Panc1 (cell line): Measurements from ENCODE around the gene TREX2. TPM values are rescaled to one million over a fixed set of nuclear protein-coding genes. Genes with fewer than 3 reads are reported as not detected.

Experiments used
- ATAC-seq: fragments of 200-7000 bp; cut with Tn5 transposase; 2 replicates; pipeline ENCODE4 v1.9.1; 2020; ENCODE audit warnings: mild to moderate bottlenecking, moderate library complexity
- BruUV-seq: library from RNA; stranded (reverse); fragments of 400-500 nt; replicated peaks from 2 replicates; lab custom pipeline; 2021; lab: Mats Ljungman, UMichigan
- CTCF ChIA-PET: fragments of 300-600 bp; sonication (Branson Sonifier 250); formaldehyde crosslinking; loops from one replicate; lab custom pipeline; 2022; ENCODE audit warnings: antibody characterized with exemption; lab: Charles Lee
- POLR2A ChIA-PET: fragments of 300-600 bp; sonication (Branson Sonifier 250); formaldehyde crosslinking; loops from one replicate; lab custom pipeline; 2022; ENCODE audit warnings: antibody characterized with exemption; lab: Charles Lee
- DNase-seq: peaks from one replicate; pipeline ENCODE4 v3.0.0-alpha.2; 2010; ENCODE audit warnings: low read depth, low spot score
- H3K27ac ChIP-seq: 2 replicates; pipeline ENCODE4 v1.5.1; 2011; ENCODE audit warnings: mild to moderate bottlenecking, low read length, inconsistent platforms
- H3K27me3 ChIP-seq: fragments of 200-500 bp; sonication (Bioruptor generic); 2 replicates; pipeline ENCODE4 v1.6.0; 2014; ENCODE audit warnings: low read length, inconsistent platforms; ENCODE audit not compliant: control insufficient read depth, insufficient read depth
- H3K36me3 ChIP-seq: fragments of 200-500 bp; sonication (Bioruptor generic); 2 replicates; pipeline ENCODE4 v1.5.1; 2014; ENCODE audit warnings: inconsistent platforms, mild to moderate bottlenecking, low read length, moderate library complexity; ENCODE audit not compliant: control insufficient read depth, insufficient read depth
- H3K4me1 ChIP-seq: 2 replicates; pipeline ENCODE4 v1.5.1; 2011; ENCODE audit warnings: inconsistent platforms, mild to moderate bottlenecking, low read length, moderate library complexity; ENCODE audit not compliant: control insufficient read depth, insufficient read depth
- H3K4me3 ChIP-seq, 2 experiments: 2 replicates each; pipeline ENCODE4 v1.5.1; 2011 to 2012; ENCODE audit warnings: low read depth in 2 of 2, low read length in 2 of 2, mild to moderate bottlenecking in 2 of 2, inconsistent platforms in 1 of 2, moderate library complexity in 1 of 2
- H3K9me3 ChIP-seq: fragments of 200-500 bp; sonication (Bioruptor generic); 2 replicates; pipeline ENCODE4 v1.5.1; 2014; ENCODE audit warnings: low read depth, mild to moderate bottlenecking, inconsistent platforms, low read length, moderate library complexity; ENCODE audit not compliant: control insufficient read depth, insufficient read depth
- CTCF ChIP-seq: fragments of 450-650 bp; IDR thresholded peaks from 2 replicates; pipeline ENCODE4 v1.5.1; 2017; ENCODE audit warnings: mild to moderate bottlenecking
- POLR2AphosphoS5 ChIP-seq: IDR thresholded peaks from 2 replicates; pipeline ENCODE4 v1.6.1; 2012; ENCODE audit warnings: mild to moderate bottlenecking, low read depth, low read length, moderate library complexity
- SIN3A ChIP-seq: IDR thresholded peaks from 2 replicates; pipeline ENCODE4 v1.6.1; 2012; ENCODE audit warnings: low read depth, mild to moderate bottlenecking, low read length, moderate library complexity, borderline replicate concordance; ENCODE audit not compliant: insufficient read depth
- TCF7L2 ChIP-seq: IDR thresholded peaks from 2 replicates; pipeline ENCODE4 v1.6.1; 2011; ENCODE audit warnings: mild to moderate bottlenecking, low read depth, low read length, inconsistent platforms
- in situ Hi-C: cut with HindIII; loops from 2 replicates; pipeline ENCODE4 v1.10.0; 2016; ENCODE audit warnings: low sequenced_read_pairs, low pct_unique_long_range_greater_than_20kb
- intact Hi-C: fragments of 100-400 bp; cut with micrococcal nuclease; formaldehyde crosslinking; loops from one replicate; pipeline ENCODE4 v1.10.0; 2022; ENCODE audit not compliant: unreplicated experiment
- total RNA-seq: library from RNA; stranded (reverse); gene quantifications from one replicate; pipeline ENCODE4 v1.2.1, GENCODE V29; 2021; ENCODE audit not compliant: unreplicated experiment
- TF ChIP-seq, protein P1 (sequence below), 2 experiments: IDR thresholded peaks; 2 replicates each; pipeline ENCODE4 v1.6.1; 2011 to 2012; ENCODE audit warnings: low read depth in 2 of 2, control low read depth in 1 of 2, low read length in 1 of 2, mild to moderate bottlenecking in 1 of 2, moderate library complexity in 1 of 2; ENCODE audit not compliant: insufficient read depth in 1 of 2

The TREX2 gene
- total RNA-seq, 1 experiment from 2014 or later = 2.4 TPM

GRCh38 chrX:153446950-153447580 is 1.2 kb upstream of the TREX2 start:
- no TSS peak for BruUV-seq
- ChIA-PET POLR2A (no interaction called here), CTCF (no interaction called here)
- TF ChIP-seq, protein P1, sequence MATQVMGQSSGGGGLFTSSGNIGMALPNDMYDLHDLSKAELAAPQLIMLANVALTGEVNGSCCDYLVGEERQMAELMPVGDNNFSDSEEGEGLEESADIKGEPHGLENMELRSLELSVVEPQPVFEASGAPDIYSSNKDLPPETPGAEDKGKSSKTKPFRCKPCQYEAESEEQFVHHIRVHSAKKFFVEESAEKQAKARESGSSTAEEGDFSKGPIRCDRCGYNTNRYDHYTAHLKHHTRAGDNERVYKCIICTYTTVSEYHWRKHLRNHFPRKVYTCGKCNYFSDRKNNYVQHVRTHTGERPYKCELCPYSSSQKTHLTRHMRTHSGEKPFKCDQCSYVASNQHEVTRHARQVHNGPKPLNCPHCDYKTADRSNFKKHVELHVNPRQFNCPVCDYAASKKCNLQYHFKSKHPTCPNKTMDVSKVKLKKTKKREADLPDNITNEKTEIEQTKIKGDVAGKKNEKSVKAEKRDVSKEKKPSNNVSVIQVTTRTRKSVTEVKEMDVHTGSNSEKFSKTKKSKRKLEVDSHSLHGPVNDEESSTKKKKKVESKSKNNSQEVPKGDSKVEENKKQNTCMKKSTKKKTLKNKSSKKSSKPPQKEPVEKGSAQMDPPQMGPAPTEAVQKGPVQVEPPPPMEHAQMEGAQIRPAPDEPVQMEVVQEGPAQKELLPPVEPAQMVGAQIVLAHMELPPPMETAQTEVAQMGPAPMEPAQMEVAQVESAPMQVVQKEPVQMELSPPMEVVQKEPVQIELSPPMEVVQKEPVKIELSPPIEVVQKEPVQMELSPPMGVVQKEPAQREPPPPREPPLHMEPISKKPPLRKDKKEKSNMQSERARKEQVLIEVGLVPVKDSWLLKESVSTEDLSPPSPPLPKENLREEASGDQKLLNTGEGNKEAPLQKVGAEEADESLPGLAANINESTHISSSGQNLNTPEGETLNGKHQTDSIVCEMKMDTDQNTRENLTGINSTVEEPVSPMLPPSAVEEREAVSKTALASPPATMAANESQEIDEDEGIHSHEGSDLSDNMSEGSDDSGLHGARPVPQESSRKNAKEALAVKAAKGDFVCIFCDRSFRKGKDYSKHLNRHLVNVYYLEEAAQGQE (IDR thresholded peaks at IDR 0.05; ENCODE audit: insufficient read depth in 1 of 2, low read depth in 2 of 2, low read length in 1 of 2) = no peak
- TF ChIP-seq TCF7L2 (no peak), CTCF (no peak), SIN3A (no peak), POLR2AphosphoS5 (no peak)
- H3K36me3 ChIP-seq = no peaks in the 10 kb centered on the region
- H3K4me1 ChIP-seq = no peaks in the 10 kb centered on the region
- no peaks in the 10 kb centered on the region for H3K9me3 ChIP-seq
- H3K4me3 ChIP-seq = no peak overlapping the region
- in situ Hi-C loops (no loop called here), intact Hi-C loops (no loop called here)
- ATAC-seq (no peak), DNase-seq (no peak)
- no peaks in the 10 kb centered on the region for H3K27me3 ChIP-seq
- no peak overlapping the region for H3K27ac ChIP-seq

DNA sequence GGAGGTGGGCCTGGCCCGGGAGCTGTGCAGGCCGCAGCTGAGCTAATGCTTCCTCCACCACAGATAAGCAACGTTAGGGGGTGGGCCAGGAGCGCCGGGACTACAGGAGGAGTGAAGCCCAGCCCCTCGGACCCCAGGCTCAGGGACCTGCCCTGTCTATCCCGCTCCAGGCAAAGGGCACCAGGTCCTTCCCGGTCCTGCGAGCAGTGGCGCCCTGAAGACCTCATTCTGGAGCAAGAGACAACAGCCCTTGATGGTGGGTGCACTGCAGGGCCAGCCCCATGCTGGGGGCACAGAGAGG is 730 bp upstream of the TREX2 start:
- ATAC-seq (no peak), DNase-seq (no peak)
- H3K9me3 ChIP-seq = no peaks in the 10 kb centered on the region
- CTCF ChIA-PET = no interaction called here
- in situ Hi-C loops = no loop called here
- TF ChIP-seq, protein P1 (IDR thresholded peaks at IDR 0.05; ENCODE audit: insufficient read depth in 1 of 2, low read depth in 2 of 2, low read length in 1 of 2) = no peak
- TF ChIP-seq TCF7L2 (no peak), CTCF (no peak), POLR2AphosphoS5 (no peak), SIN3A (no peak)
- no TSS peak for BruUV-seq
- no peak overlapping the region for H3K4me3 ChIP-seq
- no peaks in the 10 kb centered on the region for H3K36me3 ChIP-seq
- H3K27me3 ChIP-seq = no peaks in the 10 kb centered on the region
- no peak overlapping the region for H3K27ac ChIP-seq
- POLR2A ChIA-PET = no interaction called here
- H3K4me1 ChIP-seq = no peaks in the 10 kb centered on the region
- intact Hi-C loops = no loop called here
